HepG2 (cell line): ENCODE measurements around the gene PXMP4. TPM values are rescaled to one million over a fixed set of nuclear protein-coding genes. Genes with fewer than 3 reads are reported as not detected.

Source experiments
- ATF4 ChIP-seq, 2 experiments: fragments of 450-650 bp in 1 of 2; sonication (generic) in 1 of 2; formaldehyde crosslinking; IDR thresholded peaks; 2 replicates each; pipeline versions ENCODE4 v1.5.0 to v1.8.0; 2020 to 2022; ENCODE audit warnings: mild to moderate bottlenecking in 1 of 2, missing genetic modification reagents in 1 of 2
- BATF2 ChIP-seq: sonication (generic); formaldehyde crosslinking; IDR thresholded peaks from 2 replicates; pipeline ENCODE4 v1.8.0; 2022; ENCODE audit warnings: mild to moderate bottlenecking, missing genetic modification reagents, moderate library complexity
- CCDC6 ChIP-seq: sonication (generic); formaldehyde crosslinking; IDR thresholded peaks from 2 replicates; pipeline ENCODE4 v1.8.1; 2022; ENCODE audit warnings: mild to moderate bottlenecking, missing genetic modification reagents, moderate library complexity
- CREB3 ChIP-seq: sonication (generic); formaldehyde crosslinking; IDR thresholded peaks from 2 replicates; pipeline ENCODE4 v1.5.0; 2020; ENCODE audit warnings: missing genetic modification reagents
- FOXK2 ChIP-seq: fragments of 450-650 bp; IDR thresholded peaks from 2 replicates; pipeline ENCODE4 v1.6.1; 2016
- HIVEP1 ChIP-seq: sonication (generic); formaldehyde crosslinking; IDR thresholded peaks from 2 replicates; pipeline ENCODE4 v1.4.0; 2020; ENCODE audit warnings: mild to moderate bottlenecking, missing genetic modification reagents
- MTF2 ChIP-seq: sonication (generic); formaldehyde crosslinking; IDR thresholded peaks from 2 replicates; pipeline ENCODE4 v1.5.0; 2020; ENCODE audit warnings: missing genetic modification reagents, borderline replicate concordance
- XRCC5 ChIP-seq: fragments of 200-400 bp; formaldehyde crosslinking; optimal IDR thresholded peaks from 2 replicates; pipeline ENCODE3; 2017; ENCODE audit warnings: mild to moderate bottlenecking, low read length
- ZBTB39 ChIP-seq: sonication (generic); formaldehyde crosslinking; IDR thresholded peaks from 2 replicates; pipeline ENCODE4 v1.5.0; 2020; ENCODE audit warnings: missing genetic modification reagents
- ZFP91 ChIP-seq: sonication (generic); formaldehyde crosslinking; IDR thresholded peaks from 2 replicates; pipeline ENCODE4 v1.9.0; 2022; ENCODE audit warnings: missing genetic modification reagents, mild to moderate bottlenecking, borderline replicate concordance
- ZNF142 ChIP-seq: sonication (generic); formaldehyde crosslinking; IDR thresholded peaks from 2 replicates; pipeline ENCODE4 v1.4.0; 2020; ENCODE audit warnings: missing genetic modification reagents
- ZNF143 ChIP-seq: sonication (generic); formaldehyde crosslinking; IDR thresholded peaks from 2 replicates; pipeline ENCODE4 v1.4.0; 2020; ENCODE audit warnings: missing genetic modification reagents
- ZNF207 ChIP-seq: fragments of 450-650 bp; IDR thresholded peaks from 2 replicates; pipeline ENCODE4 v1.6.1; 2016; ENCODE audit warnings: antibody characterized with exemption, borderline replicate concordance
- ZNF225 ChIP-seq: sonication (generic); formaldehyde crosslinking; IDR thresholded peaks from 2 replicates; pipeline ENCODE4 v1.4.0; 2020; ENCODE audit warnings: mild to moderate bottlenecking, missing genetic modification reagents
- ZNF749 ChIP-seq: sonication (generic); formaldehyde crosslinking; IDR thresholded peaks from 2 replicates; pipeline ENCODE4 v1.8.0; 2022; ENCODE audit warnings: mild to moderate bottlenecking, missing genetic modification reagents, moderate library complexity, borderline replicate concordance
- ZNF816 ChIP-seq: sonication (generic); formaldehyde crosslinking; IDR thresholded peaks from 2 replicates; pipeline ENCODE4 v1.8.0; 2022; ENCODE audit warnings: missing genetic modification reagents, mild to moderate bottlenecking, borderline replicate concordance
- ZNF891 ChIP-seq: sonication (generic); formaldehyde crosslinking; IDR thresholded peaks from 2 replicates; pipeline ENCODE4 v1.5.0; 2020; ENCODE audit warnings: mild to moderate bottlenecking, missing genetic modification reagents
- polyA plus RNA-seq, 8 experiments: library from polyadenylated mRNA; depleted of rRNA in 3 of 8; stranded (reverse) in 7 of 8; unstranded in 1 of 8; fragments of >200 nt; fragmentation: Illumina TruSeq in 4 of 8; extraction: Trizol in 4 of 8; gene quantifications; 2 replicates each; pipeline versions ENCODE4 v1.2.1 to v1.2.3, GENCODE V29; 2011 to 2016; ENCODE audit warnings: low read depth in 4 of 8, missing spikeins in 1 of 8, mixed read lengths in 1 of 8; ENCODE audit not compliant: insufficient read depth in 1 of 8
- total RNA-seq, 5 experiments: library from RNA; depleted of rRNA; stranded (reverse); fragments of >200 nt; fragmentation: Illumina TruSeq; extraction: Trizol; gene quantifications; 2 replicates each; pipeline ENCODE4 v1.2.3, GENCODE V29; 2016; ENCODE audit warnings: low read depth in 1 of 5

PXMP4 gene
- total and polyA plus RNA-seq, 2 of the 13 experiments (the other 11 are each of a cell fraction or from before 2014, with no cell fraction given) = not detected

- TF ChIP-seq ZNF142 (CRISPR knock-in tag) (no peak), ZNF891 (CRISPR knock-in tag) (no peak; the same call in 1 of the 2 replicates), CCDC6 (CRISPR knock-in tag) (no peak), ZNF816 (CRISPR knock-in tag) (no peak), MTF2 (peak; percentile 35; the same call in 1 of the 2 replicates), CREB3 (CRISPR knock-in tag) (no peak; the same call in 1 of the 2 replicates), FOXK2 (no peak), XRCC5 (peak; percentile 93), ZNF207 (no peak), ATF4 (CRISPR knock-in tag; IDR thresholded peaks at IDR 0.05) (peak in 1 of 2 experiments; percentile 48; a peak in 1 of 4 replicates), HIVEP1 (no peak), ZNF225 (CRISPR knock-in tag) (no peak), BATF2 (peak; percentile 61; the same call in 1 of the 2 replicates), ZBTB39 (CRISPR knock-in tag) (no peak), ZNF143 (CRISPR knock-in tag) (peak; percentile 84), ZFP91 (CRISPR knock-in tag) (peak; percentile 65; the same call in 1 of the 2 replicates), ZNF749 (peak; percentile 75; the same call in 1 of the 2 replicates)
Measured at GRCh38 chr20:33731693-33732165, 11.6 kb upstream of the PXMP4 start, which contains the start of gene ZNF341 (continued).
